Right lobe of liver (tissue), 4 donors: ENCODE measurements around the gene SPEM1.

Source experiments
- CTCF ChIP-seq, 4 donors: fragments of 200-600 bp in 3 of 4; fragments of 450-650 bp in 1 of 4; IDR thresholded peaks; one replicate each; pipeline versions ENCODE4 v1.5.1 to v1.8.0; 2016 to 2022; ENCODE audit warnings: antibody characterized with exemption in 4 of 4, mild to moderate bottlenecking in 2 of 4
- POLR2A ChIP-seq: fragments of 450-650 bp; IDR thresholded peaks from one replicate; pipeline ENCODE4 v1.6.1; 2017; ENCODE audit warnings: antibody characterized with exemption, mild to moderate bottlenecking
- donor health status: DM: no; HTN: no; CAD: no.
- donor health status: DM: no; HTN: no; CAD: no.
- donor health status: DM: no; HTN: yes; CAD: no.

GRCh38 chr17:7403727-7403976, 16.5 kb upstream of the SPEM1 start:
- TF ChIP-seq POLR2A (no peak), CTCF (IDR thresholded peaks at IDR 0.05) (no peak)
